HepG2 (cell line): ENCODE results near the gene ZNRF3. TPM values are rescaled to one million over a fixed set of nuclear protein-coding genes. Genes with fewer than 3 reads are reported as not detected.
A peak's percentile ranks its signal among the peaks of the same experiment; 100 is the strongest.

Source experiments
- BHLHE40 ChIP-seq: IDR thresholded peaks from 2 replicates; pipeline ENCODE4 v1.6.1; 2011; ENCODE audit warnings: low read length, improper control_type of control experiment
- HOXD1 ChIP-seq: sonication (generic); formaldehyde crosslinking; IDR thresholded peaks from 2 replicates; pipeline ENCODE4 v1.5.0; 2020; ENCODE audit warnings: missing genetic modification reagents
- RARA ChIP-seq: IDR thresholded peaks from 2 replicates; pipeline ENCODE4 v1.6.1; 2016; ENCODE audit warnings: missing genetic modification reagents, missing compliant biosample characterization
- SYNCRIP ChIP-seq: fragments of 200-400 bp; formaldehyde crosslinking; IDR thresholded peaks from 2 replicates; pipeline ENCODE4 v1.6.1; 2018; ENCODE audit warnings: mild to moderate bottlenecking, low read depth, low read length; ENCODE audit not compliant: insufficient read depth
- ZC3H13 ChIP-seq: sonication (generic); formaldehyde crosslinking; IDR thresholded peaks from 2 replicates; pipeline ENCODE4 v1.8.1; 2023; ENCODE audit warnings: mild to moderate bottlenecking, missing genetic modification reagents, moderate library complexity
- ZFP37 ChIP-seq: sonication (generic); formaldehyde crosslinking; IDR thresholded peaks from 2 replicates; pipeline ENCODE4 v1.4.0; 2020; ENCODE audit warnings: missing genetic modification reagents, borderline replicate concordance
- ZNF207 ChIP-seq: fragments of 450-650 bp; IDR thresholded peaks from 2 replicates; pipeline ENCODE4 v1.6.1; 2016; ENCODE audit warnings: antibody characterized with exemption, borderline replicate concordance
- ZNF644 ChIP-seq: IDR thresholded peaks from 2 replicates; pipeline ENCODE4 v1.6.1; 2016; ENCODE audit warnings: low read depth
- ZNF713 ChIP-seq: sonication (generic); formaldehyde crosslinking; IDR thresholded peaks from 2 replicates; pipeline ENCODE4 v1.4.0; 2020; ENCODE audit warnings: mild to moderate bottlenecking, missing genetic modification reagents
- polyA plus RNA-seq, 8 experiments: library from polyadenylated mRNA; depleted of rRNA in 3 of 8; stranded (reverse) in 7 of 8; unstranded in 1 of 8; fragments of >200 nt; fragmentation: Illumina TruSeq in 4 of 8; extraction: Trizol in 4 of 8; gene quantifications; 2 replicates each; pipeline versions ENCODE4 v1.2.1 to v1.2.3, GENCODE V29; 2011 to 2016; ENCODE audit warnings: low read depth in 4 of 8, missing spikeins in 1 of 8, mixed read lengths in 1 of 8; ENCODE audit not compliant: insufficient read depth in 1 of 8
- total RNA-seq, 5 experiments: library from RNA; depleted of rRNA; stranded (reverse); fragments of >200 nt; fragmentation: Illumina TruSeq; extraction: Trizol; gene quantifications; 2 replicates each; pipeline ENCODE4 v1.2.3, GENCODE V29; 2016; ENCODE audit warnings: low read depth in 1 of 5
- TF ChIP-seq, protein P1 (sequence below): sonication (generic); formaldehyde crosslinking; IDR thresholded peaks from 2 replicates; pipeline ENCODE4 v1.4.0; 2020; ENCODE audit warnings: missing genetic modification reagents
- TF ChIP-seq, protein P2 (sequence below): sonication (generic); formaldehyde crosslinking; IDR thresholded peaks from 2 replicates; pipeline ENCODE4 v1.5.1; 2020; ENCODE audit warnings: missing genetic modification reagents, mild to moderate bottlenecking, borderline replicate concordance
- TF ChIP-seq, protein P3 (sequence below): sonication (generic); formaldehyde crosslinking; IDR thresholded peaks from 2 replicates; pipeline ENCODE4 v1.4.0; 2020; ENCODE audit warnings: missing genetic modification reagents, borderline replicate concordance
- TF ChIP-seq, protein P4 (sequence below): sonication (generic); formaldehyde crosslinking; IDR thresholded peaks from 2 replicates; pipeline ENCODE4 v1.5.0; 2020; ENCODE audit warnings: missing genetic modification reagents, mild to moderate bottlenecking, borderline replicate concordance
- TF ChIP-seq, protein P5 (sequence below), 2 experiments: sonication (generic) in 1 of 2; formaldehyde crosslinking in 1 of 2; IDR thresholded peaks; 2 replicates each; pipeline versions ENCODE4 v1.4.0 to v1.6.1; 2018 to 2020; ENCODE audit warnings: missing genetic modification reagents in 2 of 2, borderline replicate concordance in 1 of 2, low read depth in 1 of 2, mild to moderate bottlenecking in 1 of 2, missing biosample characterization in 1 of 2
- TF ChIP-seq, protein P6 (sequence below): sonication (generic); formaldehyde crosslinking; IDR thresholded peaks from 2 replicates; pipeline ENCODE4 v1.8.0; 2022; ENCODE audit warnings: mild to moderate bottlenecking, missing genetic modification reagents

Gene ZNRF3
- total and polyA plus RNA-seq, 2 of the 13 experiments (the other 11 are each of a cell fraction or from before 2014, with no cell fraction given): 20.3 to 36.7 TPM

DNA sequence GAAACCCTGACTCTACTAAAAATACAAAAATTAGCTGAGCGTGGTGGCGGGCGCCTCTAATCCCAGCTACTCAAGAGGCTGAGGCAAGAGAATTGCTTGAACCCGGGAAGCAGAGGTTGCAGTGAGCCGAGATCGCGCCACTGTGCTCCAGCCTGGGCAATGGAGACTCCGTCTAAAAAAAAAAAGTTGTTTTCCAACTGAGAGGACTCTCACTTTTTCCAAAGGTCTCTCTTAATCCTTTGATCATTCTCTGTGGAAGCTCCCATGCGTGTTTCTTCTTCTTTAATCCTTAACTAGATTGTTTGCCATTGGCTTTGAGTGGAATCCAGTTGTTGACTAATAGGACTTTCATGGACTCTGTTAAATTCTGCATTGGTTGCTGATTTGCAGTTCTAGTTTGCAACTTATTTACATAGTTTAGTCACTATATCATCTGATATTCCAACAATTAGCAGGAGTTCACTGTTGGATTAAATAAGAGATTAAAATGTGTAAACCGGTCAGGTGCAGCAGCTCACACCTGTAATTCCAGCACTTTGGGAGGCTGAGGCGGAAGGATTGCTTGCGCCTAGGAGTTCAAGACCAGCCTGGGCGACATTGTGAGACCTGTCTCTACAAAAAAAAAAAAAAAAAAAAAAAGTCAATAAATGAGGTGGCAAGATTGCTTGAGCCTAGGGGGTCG lies 98.6 kb downstream of the ZNRF3 start (continued):
- TF ChIP-seq BHLHE40: no peak
- TF ChIP-seq, protein P1, sequence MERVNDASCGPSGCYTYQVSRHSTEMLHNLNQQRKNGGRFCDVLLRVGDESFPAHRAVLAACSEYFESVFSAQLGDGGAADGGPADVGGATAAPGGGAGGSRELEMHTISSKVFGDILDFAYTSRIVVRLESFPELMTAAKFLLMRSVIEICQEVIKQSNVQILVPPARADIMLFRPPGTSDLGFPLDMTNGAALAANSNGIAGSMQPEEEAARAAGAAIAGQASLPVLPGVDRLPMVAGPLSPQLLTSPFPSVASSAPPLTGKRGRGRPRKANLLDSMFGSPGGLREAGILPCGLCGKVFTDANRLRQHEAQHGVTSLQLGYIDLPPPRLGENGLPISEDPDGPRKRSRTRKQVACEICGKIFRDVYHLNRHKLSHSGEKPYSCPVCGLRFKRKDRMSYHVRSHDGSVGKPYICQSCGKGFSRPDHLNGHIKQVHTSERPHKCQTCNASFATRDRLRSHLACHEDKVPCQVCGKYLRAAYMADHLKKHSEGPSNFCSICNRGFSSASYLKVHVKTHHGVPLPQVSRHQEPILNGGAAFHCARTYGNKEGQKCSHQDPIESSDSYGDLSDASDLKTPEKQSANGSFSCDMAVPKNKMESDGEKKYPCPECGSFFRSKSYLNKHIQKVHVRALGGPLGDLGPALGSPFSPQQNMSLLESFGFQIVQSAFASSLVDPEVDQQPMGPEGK (CRISPR knock-in tag): no peak
- TF ChIP-seq, protein P2, sequence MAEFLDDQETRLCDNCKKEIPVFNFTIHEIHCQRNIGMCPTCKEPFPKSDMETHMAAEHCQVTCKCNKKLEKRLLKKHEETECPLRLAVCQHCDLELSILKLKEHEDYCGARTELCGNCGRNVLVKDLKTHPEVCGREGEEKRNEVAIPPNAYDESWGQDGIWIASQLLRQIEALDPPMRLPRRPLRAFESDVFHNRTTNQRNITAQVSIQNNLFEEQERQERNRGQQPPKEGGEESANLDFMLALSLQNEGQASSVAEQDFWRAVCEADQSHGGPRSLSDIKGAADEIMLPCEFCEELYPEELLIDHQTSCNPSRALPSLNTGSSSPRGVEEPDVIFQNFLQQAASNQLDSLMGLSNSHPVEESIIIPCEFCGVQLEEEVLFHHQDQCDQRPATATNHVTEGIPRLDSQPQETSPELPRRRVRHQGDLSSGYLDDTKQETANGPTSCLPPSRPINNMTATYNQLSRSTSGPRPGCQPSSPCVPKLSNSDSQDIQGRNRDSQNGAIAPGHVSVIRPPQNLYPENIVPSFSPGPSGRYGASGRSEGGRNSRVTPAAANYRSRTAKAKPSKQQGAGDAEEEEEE (CRISPR knock-in tag): no peak
- TF ChIP-seq, protein P3, sequence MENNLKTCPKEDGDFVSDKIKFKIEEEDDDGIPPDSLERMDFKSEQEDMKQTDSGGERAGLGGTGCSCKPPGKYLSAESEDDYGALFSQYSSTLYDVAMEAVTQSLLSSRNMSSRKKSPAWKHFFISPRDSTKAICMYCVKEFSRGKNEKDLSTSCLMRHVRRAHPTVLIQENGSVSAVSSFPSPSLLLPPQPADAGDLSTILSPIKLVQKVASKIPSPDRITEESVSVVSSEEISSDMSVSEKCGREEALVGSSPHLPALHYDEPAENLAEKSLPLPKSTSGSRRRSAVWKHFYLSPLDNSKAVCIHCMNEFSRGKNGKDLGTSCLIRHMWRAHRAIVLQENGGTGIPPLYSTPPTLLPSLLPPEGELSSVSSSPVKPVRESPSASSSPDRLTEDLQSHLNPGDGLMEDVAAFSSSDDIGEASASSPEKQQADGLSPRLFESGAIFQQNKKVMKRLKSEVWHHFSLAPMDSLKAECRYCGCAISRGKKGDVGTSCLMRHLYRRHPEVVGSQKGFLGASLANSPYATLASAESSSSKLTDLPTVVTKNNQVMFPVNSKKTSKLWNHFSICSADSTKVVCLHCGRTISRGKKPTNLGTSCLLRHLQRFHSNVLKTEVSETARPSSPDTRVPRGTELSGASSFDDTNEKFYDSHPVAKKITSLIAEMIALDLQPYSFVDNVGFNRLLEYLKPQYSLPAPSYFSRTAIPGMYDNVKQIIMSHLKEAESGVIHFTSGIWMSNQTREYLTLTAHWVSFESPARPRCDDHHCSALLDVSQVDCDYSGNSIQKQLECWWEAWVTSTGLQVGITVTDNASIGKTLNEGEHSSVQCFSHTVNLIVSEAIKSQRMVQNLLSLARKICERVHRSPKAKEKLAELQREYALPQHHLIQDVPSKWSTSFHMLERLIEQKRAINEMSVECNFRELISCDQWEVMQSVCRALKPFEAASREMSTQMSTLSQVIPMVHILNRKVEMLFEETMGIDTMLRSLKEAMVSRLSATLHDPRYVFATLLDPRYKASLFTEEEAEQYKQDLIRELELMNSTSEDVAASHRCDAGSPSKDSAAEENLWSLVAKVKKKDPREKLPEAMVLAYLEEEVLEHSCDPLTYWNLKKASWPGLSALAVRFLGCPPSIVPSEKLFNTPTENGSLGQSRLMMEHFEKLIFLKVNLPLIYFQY (CRISPR knock-in tag): no peak
- TF ChIP-seq ZNF713: no peak
- TF ChIP-seq HOXD1 (CRISPR knock-in tag): 0 out of 2 replicates have a peak, but pooled peaks have one; percentile 43
- peak; percentile 64 for TF ChIP-seq ZNF644 (CRISPR knock-in tag)
- TF ChIP-seq, protein P4, sequence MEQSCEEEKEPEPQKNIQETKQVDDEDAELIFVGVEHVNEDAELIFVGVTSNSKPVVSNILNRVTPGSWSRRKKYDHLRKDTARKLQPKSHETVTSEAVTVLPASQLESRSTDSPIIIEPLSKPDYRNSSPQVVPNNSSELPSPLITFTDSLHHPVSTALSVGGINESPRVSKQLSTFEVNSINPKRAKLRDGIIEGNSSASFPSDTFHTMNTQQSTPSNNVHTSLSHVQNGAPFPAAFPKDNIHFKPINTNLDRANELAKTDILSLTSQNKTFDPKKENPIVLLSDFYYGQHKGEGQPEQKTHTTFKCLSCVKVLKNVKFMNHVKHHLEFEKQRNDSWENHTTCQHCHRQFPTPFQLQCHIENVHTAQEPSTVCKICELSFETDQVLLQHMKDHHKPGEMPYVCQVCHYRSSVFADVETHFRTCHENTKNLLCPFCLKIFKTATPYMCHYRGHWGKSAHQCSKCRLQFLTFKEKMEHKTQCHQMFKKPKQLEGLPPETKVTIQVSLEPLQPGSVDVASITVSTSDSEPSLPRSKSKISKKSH (CRISPR knock-in tag): no peak
- TF ChIP-seq SYNCRIP: no peak
- TF ChIP-seq ZC3H13 (CRISPR knock-in tag): no peak
- peak; percentile 74 for TF ChIP-seq RARA (CRISPR knock-in tag)
- TF ChIP-seq, protein P5, sequence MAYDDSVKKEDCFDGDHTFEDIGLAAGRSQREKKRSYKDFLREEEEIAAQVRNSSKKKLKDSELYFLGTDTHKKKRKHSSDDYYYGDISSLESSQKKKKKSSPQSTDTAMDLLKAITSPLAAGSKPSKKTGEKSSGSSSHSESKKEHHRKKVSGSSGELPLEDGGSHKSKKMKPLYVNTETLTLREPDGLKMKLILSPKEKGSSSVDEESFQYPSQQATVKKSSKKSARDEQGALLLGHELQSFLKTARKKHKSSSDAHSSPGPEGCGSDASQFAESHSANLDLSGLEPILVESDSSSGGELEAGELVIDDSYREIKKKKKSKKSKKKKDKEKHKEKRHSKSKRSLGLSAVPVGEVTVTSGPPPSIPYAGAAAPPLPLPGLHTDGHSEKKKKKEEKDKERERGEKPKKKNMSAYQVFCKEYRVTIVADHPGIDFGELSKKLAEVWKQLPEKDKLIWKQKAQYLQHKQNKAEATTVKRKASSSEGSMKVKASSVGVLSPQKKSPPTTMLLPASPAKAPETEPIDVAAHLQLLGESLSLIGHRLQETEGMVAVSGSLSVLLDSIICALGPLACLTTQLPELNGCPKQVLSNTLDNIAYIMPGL (CRISPR knock-in tag; IDR thresholded peaks at IDR 0.05; ENCODE audit: borderline replicate concordance in 1 of 2, low read depth in 1 of 2): 0 out of 4 replicates have a peak, but pooled peaks of 1 of the 2 experiments have one; percentile 16
- no peak for TF ChIP-seq ZNF207
- TF ChIP-seq ZFP37 (CRISPR knock-in tag): no peak
- TF ChIP-seq, protein P6, sequence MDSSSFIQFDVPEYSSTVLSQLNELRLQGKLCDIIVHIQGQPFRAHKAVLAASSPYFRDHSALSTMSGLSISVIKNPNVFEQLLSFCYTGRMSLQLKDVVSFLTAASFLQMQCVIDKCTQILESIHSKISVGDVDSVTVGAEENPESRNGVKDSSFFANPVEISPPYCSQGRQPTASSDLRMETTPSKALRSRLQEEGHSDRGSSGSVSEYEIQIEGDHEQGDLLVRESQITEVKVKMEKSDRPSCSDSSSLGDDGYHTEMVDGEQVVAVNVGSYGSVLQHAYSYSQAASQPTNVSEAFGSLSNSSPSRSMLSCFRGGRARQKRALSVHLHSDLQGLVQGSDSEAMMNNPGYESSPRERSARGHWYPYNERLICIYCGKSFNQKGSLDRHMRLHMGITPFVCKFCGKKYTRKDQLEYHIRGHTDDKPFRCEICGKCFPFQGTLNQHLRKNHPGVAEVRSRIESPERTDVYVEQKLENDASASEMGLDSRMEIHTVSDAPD: no peak
